Suprapubic skin (tissue), 4 donors: ENCODE data around the gene ZNF467.

Experiments
- EP300 ChIP-seq: sonication (generic); formaldehyde crosslinking; IDR thresholded peaks from one replicate; pipeline ENCODE4 v1.6.1; 2017; ENCODE audit warnings: antibody characterized with exemption
- POLR2AphosphoS5 ChIP-seq, 3 donors: sonication (generic); formaldehyde crosslinking; IDR thresholded peaks; one replicate each; pipeline ENCODE4 v1.6.1; 2017; ENCODE audit warnings: antibody characterized with exemption in 3 of 3
- TF ChIP-seq, protein P1 (sequence below), 2 donors: fragments of 200-600 bp in 1 of 2; fragments of 450-650 bp in 1 of 2; sonication (generic) in 1 of 2; IDR thresholded peaks; one replicate each; pipeline ENCODE4 v1.5.1; 2016 to 2019; ENCODE audit warnings: antibody characterized with exemption in 2 of 2, mild to moderate bottlenecking in 1 of 2, moderate library complexity in 1 of 2

DNA sequence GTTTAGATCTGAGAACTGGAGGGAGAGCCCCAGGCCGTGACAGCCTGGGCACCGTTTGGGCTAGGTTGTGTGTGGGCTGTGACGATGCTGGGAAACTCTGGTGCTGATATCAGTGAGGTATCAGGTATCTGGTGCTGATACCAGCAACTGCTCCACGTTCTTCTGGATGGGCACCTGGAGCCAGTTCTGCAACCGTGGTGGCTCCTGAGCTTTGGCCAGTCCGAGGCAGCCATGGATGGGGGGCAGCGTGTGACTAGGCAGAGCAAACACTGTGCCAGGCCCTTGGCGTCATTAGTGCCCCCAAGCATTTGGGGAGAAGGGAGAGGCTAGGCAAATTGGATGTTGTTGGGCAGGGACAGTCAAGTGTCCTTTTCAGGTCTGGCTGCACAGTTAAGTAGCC lies 57.9 kb downstream of the ZNF467 start:
- no peak for TF ChIP-seq POLR2AphosphoS5 (IDR thresholded peaks at IDR 0.05)
- TF ChIP-seq, protein P1, sequence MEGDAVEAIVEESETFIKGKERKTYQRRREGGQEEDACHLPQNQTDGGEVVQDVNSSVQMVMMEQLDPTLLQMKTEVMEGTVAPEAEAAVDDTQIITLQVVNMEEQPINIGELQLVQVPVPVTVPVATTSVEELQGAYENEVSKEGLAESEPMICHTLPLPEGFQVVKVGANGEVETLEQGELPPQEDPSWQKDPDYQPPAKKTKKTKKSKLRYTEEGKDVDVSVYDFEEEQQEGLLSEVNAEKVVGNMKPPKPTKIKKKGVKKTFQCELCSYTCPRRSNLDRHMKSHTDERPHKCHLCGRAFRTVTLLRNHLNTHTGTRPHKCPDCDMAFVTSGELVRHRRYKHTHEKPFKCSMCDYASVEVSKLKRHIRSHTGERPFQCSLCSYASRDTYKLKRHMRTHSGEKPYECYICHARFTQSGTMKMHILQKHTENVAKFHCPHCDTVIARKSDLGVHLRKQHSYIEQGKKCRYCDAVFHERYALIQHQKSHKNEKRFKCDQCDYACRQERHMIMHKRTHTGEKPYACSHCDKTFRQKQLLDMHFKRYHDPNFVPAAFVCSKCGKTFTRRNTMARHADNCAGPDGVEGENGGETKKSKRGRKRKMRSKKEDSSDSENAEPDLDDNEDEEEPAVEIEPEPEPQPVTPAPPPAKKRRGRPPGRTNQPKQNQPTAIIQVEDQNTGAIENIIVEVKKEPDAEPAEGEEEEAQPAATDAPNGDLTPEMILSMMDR (IDR thresholded peaks at IDR 0.05), result no peak
- no peak for TF ChIP-seq EP300
